ENCODE data around the gene CHST11. TPM values are rescaled to one million over a fixed set of nuclear protein-coding genes. Genes with fewer than 3 reads are reported as not detected.

CHST11 gene
- total RNA-seq, 3 donors from 2014 or later, result 12.5 to 16.4 (median 15.5) TPM

DNA sequence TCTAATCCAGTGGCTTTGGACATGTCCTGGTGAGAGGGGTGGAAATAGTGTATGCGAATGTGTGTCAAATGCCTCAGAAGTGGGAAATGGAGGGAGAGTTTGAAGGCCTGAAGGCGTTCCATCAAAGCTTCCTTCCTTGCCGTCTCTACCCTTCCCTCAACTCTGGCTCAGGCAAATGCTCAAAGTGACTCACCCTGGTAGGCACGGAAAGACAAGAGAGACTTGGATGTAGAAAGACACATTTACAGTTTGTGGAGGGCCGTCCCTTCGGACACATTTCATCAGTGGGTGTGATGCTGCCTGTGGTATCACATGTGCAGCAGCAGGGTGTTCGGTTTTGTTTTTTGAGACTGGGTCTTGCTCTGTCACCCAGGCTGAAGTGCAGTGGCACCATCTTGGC lies 36.7 kb downstream of the CHST11 start:
- peak overlapping the region; percentile 77 to 89 for H3K27ac ChIP-seq
- intact Hi-C loops (cut with DNase I; ENCODE audit: low total_unique reads), result no loop called here
- no peaks in the 10 kb centered on the region for H3K36me3 ChIP-seq
- TF ChIP-seq, protein P1, sequence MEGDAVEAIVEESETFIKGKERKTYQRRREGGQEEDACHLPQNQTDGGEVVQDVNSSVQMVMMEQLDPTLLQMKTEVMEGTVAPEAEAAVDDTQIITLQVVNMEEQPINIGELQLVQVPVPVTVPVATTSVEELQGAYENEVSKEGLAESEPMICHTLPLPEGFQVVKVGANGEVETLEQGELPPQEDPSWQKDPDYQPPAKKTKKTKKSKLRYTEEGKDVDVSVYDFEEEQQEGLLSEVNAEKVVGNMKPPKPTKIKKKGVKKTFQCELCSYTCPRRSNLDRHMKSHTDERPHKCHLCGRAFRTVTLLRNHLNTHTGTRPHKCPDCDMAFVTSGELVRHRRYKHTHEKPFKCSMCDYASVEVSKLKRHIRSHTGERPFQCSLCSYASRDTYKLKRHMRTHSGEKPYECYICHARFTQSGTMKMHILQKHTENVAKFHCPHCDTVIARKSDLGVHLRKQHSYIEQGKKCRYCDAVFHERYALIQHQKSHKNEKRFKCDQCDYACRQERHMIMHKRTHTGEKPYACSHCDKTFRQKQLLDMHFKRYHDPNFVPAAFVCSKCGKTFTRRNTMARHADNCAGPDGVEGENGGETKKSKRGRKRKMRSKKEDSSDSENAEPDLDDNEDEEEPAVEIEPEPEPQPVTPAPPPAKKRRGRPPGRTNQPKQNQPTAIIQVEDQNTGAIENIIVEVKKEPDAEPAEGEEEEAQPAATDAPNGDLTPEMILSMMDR (IDR thresholded peaks at IDR 0.05), result no peak
- TF ChIP-seq POLR2A (IDR thresholded peaks at IDR 0.05), result no peak
- no peak for TF ChIP-seq POLR2AphosphoS5 (IDR thresholded peaks at IDR 0.05)
- DNase-seq (ENCODE audit: low spot score in 2 of 2), result no peak
- no peak overlapping the region for H3K4me3 ChIP-seq
- no peaks in the 10 kb centered on the region for H3K9me3 ChIP-seq
- peaks cover 0 to 4% of the 10 kb centered on the region in 2 donors for H3K4me1 ChIP-seq
- no peaks in the 10 kb centered on the region for H3K27me3 ChIP-seq

DNA sequence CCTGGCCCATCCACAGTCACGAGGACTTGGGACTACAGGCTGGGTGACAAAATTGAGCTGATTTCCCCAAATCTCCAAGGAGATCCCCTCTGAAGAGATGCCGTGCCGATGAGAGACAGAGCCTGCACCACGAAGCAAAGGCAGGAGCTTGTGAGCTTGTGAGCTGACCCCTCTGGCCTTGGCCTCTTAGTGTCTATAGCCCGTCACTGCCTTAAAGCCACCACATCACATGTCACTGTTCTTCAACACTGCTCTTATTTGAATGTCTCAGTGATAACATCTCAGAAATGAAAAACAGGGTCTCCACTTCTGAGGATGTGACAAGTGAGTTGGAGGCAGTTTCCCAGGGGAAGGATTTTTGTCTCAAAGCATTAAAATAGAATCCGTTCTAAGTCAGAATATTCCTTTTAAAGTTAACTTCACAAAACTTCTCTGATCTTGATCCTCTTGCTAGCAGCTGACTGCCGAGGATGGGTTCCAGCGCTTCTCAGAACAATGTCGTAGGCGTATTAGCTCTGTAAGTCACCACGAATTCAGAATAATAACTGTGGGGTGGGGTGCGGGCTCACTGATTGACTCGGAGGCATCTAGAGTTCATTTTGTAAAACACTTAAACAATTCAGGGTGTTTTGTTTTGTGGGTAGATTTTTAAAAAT lies 37.5 kb downstream of the CHST11 start:
- Histone ChIP-seq H3K27ac (peak overlapping the region; percentile 77 to 89), H3K36me3 (no peaks in the 10 kb centered on the region), H3K4me1 (peaks cover 0 to 4% of the 10 kb centered on the region in 2 donors), H3K4me3 (peak overlapping the region in 2 of 3 donors; percentile 3 to 4), H3K27me3 (no peaks in the 10 kb centered on the region), H3K9me3 (no peaks in the 10 kb centered on the region)
- DNase-seq (ENCODE audit: low spot score in 2 of 2), result peak in 1 of 2 donors; percentile 32
- intact Hi-C loops (cut with DNase I; ENCODE audit: low total_unique reads), result no loop called here
- TF ChIP-seq POLR2AphosphoS5 (IDR thresholded peaks at IDR 0.05) (no peak), POLR2A (IDR thresholded peaks at IDR 0.05) (no peak)
- TF ChIP-seq, protein P1 (IDR thresholded peaks at IDR 0.05), result no peak

DNA sequence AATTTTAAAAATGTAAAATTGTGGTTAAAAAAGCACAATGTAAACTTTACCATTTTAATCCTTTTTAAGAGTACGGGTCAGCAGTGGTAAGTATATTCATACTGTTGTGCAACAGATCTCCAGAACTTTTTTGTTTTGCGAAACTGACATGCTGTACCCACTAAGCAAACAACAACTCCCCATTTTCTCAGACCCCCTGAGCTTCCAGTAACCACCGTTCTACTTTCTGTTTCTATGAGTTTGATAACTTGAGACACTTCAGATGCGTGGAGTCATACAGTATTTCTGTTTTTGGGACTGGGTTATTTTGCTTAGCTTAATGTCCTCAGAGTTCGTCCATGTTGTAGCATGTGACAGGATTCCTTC lies 38.0 kb downstream of the CHST11 start:
- Histone ChIP-seq H3K36me3 (no peaks in the 10 kb centered on the region), H3K27ac (peak overlapping the region; percentile 77 to 89), H3K4me1 (peaks cover 0 to 4% of the 10 kb centered on the region in 2 donors), H3K4me3 (peak overlapping the region in 2 of 3 donors; percentile 3 to 4), H3K27me3 (no peaks in the 10 kb centered on the region), H3K9me3 (no peaks in the 10 kb centered on the region)
- TF ChIP-seq POLR2AphosphoS5 (IDR thresholded peaks at IDR 0.05) (no peak), POLR2A (IDR thresholded peaks at IDR 0.05) (no peak)
- TF ChIP-seq, protein P1 (IDR thresholded peaks at IDR 0.05), result no peak
- intact Hi-C loops (cut with DNase I; ENCODE audit: low total_unique reads), result no loop called here
- DNase-seq (ENCODE audit: low spot score in 2 of 2), result no peak

DNA sequence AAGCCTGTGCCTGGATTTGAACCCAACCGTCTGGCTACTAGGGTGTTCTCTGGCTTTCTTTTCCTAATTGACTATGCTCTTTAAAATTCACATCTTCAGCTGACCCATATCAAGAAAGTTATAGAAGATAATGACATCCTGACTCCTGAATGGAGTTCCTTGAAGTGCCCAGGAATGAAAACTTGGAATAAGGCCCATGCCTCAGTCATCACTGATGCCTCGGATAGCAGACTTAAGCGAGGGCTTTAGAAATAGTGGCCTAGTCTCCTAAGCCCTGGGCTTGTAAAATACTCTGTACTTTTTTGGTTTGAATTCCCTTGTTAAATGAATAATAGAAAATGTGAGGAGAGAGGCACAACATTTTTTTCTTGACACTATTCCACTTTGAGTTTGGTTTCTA lies 39.0 kb downstream of the CHST11 start:
- intact Hi-C loops (cut with DNase I; ENCODE audit: low total_unique reads), result no loop called here
- H3K27me3 ChIP-seq, result no peaks in the 10 kb centered on the region
- peak overlapping the region in 1 of 2 donors; percentile 16 for H3K27ac ChIP-seq
- TF ChIP-seq, protein P1 (IDR thresholded peaks at IDR 0.05), result no peak
- TF ChIP-seq POLR2A (IDR thresholded peaks at IDR 0.05), result no peak
- no peak for TF ChIP-seq POLR2AphosphoS5 (IDR thresholded peaks at IDR 0.05)
- DNase-seq (ENCODE audit: low spot score in 2 of 2), result no peak
- H3K4me1 ChIP-seq, result peaks cover 0 to 4% of the 10 kb centered on the region in 2 donors
- no peaks in the 10 kb centered on the region for H3K36me3 ChIP-seq
- H3K4me3 ChIP-seq, result no peak overlapping the region
- H3K9me3 ChIP-seq, result no peaks in the 10 kb centered on the region

DNA sequence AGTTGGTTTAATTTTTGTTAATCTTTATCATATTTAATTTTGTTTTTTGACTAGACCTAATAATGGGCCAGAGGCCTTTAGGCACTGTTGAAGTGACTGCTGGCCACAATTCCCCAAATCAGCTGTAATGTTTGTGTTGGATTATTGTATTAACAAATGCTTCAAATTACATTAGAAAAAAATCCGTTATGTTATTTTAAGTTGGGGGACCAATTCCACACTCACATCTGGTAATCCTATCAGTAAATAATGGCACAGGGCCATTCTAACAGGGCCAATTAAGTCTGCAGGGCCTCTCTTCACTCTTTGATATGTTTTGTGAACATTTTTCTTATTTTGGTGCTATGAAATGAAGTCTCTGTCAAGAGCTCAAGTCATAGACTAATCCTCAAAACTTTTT lies 39.6 kb downstream of the CHST11 start:
- Histone ChIP-seq H3K4me1 (peaks cover 0 to 4% of the 10 kb centered on the region in 2 donors), H3K27me3 (no peaks in the 10 kb centered on the region), H3K36me3 (no peaks in the 10 kb centered on the region), H3K4me3 (no peak overlapping the region), H3K9me3 (no peaks in the 10 kb centered on the region), H3K27ac (no peak overlapping the region)
- intact Hi-C loops (cut with DNase I; ENCODE audit: low total_unique reads), result no loop called here
- TF ChIP-seq, protein P1 (IDR thresholded peaks at IDR 0.05), result no peak
- TF ChIP-seq POLR2A (IDR thresholded peaks at IDR 0.05) (no peak), POLR2AphosphoS5 (IDR thresholded peaks at IDR 0.05) (no peak)
- DNase-seq (ENCODE audit: low spot score in 2 of 2), result no peak

Measured in breast epithelium (tissue), 4 donors.